Ishikawa (cell line): ENCODE measurements around the gene PSMA3.

Experiments
- CREB1 ChIP-seq: IDR thresholded peaks from 2 replicates; pipeline ENCODE4 v1.6.1; 2012; ENCODE audit warnings: low read depth
- EGR1 ChIP-seq: IDR thresholded peaks from 2 replicates; pipeline ENCODE4 v1.6.1; 2012
- EP300 ChIP-seq: IDR thresholded peaks from 2 replicates; pipeline ENCODE4 v1.6.1; 2012; ENCODE audit warnings: borderline replicate concordance
- NFIC ChIP-seq: IDR thresholded peaks from 2 replicates; pipeline ENCODE4 v1.6.1; 2012
- TAF1 ChIP-seq: IDR thresholded peaks from 2 replicates; pipeline ENCODE4 v1.6.1; 2012; ENCODE audit warnings: low read depth, mild to moderate bottlenecking
- TCF12 ChIP-seq: IDR thresholded peaks from 2 replicates; pipeline ENCODE4 v1.6.1; 2012; ENCODE audit warnings: low read depth
- TEAD4 ChIP-seq: IDR thresholded peaks from 2 replicates; pipeline ENCODE4 v1.6.1; 2012
- YY1 ChIP-seq: IDR thresholded peaks from 2 replicates; pipeline ENCODE4 v1.6.1; 2012; ENCODE audit warnings: low read depth
- TF ChIP-seq, protein P1 (sequence below): IDR thresholded peaks from 2 replicates; pipeline ENCODE4 v1.6.1; 2012

DNA sequence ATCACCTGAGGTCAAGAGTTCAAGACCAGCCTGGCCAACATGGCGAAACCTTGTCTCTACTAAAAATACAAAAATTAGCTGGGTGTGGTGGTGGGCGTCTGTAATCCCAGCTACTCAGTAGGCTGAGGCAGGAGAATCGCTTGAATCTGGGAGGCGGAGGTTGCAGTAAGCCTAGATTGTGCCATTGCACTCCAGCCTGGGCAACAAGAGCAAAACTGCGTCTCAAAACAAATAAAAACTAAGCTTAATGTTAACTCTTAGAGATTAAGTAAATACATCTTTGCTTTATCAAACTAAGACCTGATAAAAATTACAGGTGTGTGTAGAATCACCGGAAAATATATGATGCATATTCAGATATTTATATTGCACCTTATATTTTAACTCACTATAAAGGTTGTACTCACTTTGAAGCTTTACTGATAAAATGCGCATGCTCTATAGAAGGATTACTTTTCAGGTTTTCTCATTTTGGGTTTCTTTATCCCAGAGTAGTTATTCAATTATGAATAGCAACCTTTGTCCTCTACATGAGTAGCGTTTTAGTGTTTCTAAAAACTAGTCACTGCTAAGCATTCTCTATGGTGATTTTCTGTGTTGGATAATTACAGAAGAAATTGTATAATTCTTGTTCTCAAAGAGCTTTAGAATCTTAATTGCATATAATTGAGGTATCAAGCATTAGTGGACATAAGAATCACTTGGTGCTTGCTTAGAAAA lies 63.1 kb downstream of the PSMA3 start:
- TF ChIP-seq, protein P1, sequence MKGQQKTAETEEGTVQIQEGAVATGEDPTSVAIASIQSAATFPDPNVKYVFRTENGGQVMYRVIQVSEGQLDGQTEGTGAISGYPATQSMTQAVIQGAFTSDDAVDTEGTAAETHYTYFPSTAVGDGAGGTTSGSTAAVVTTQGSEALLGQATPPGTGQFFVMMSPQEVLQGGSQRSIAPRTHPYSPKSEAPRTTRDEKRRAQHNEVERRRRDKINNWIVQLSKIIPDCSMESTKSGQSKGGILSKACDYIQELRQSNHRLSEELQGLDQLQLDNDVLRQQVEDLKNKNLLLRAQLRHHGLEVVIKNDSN = no peak
- no peak for TF ChIP-seq EGR1
- no peak for TF ChIP-seq TCF12
- TF ChIP-seq EP300 = no peak
- no peak for TF ChIP-seq YY1
- TF ChIP-seq TAF1 = no peak
- no peak for TF ChIP-seq TEAD4
- TF ChIP-seq CREB1 = no peak
- no peak for TF ChIP-seq NFIC
